Measurements from ENCODE around the gene TNFAIP8L2. TPM values are rescaled to one million over a fixed set of nuclear protein-coding genes. Genes with fewer than 3 reads are reported as not detected.
A peak's percentile ranks its signal among the peaks of the same experiment; 100 is the strongest.

The TNFAIP8L2 gene
- total and polyA plus RNA-seq, 12 donors: 1.4 to 19.9 (median 7.3) TPM

GRCh38 chr1:151146412-151147131 lies 9.9 kb upstream of the TNFAIP8L2 start, which contains the start of gene SEMA6C:
Gene SEMA6C (minus strand): TSS chr1:151146631. CDS start chr1:151142621, 4,010 bp downstream.
- Histone ChIP-seq H3K4me3 (peak within 1 kb of the TSS in 3 of 4 donors; percentile 23 to 67 (median 40)), H3K9me3 (replicated peaks in 1 of 3) (no peaks in the 10 kb centered on the region), H3K27me3 (no peaks in the 10 kb centered on the region), H3K4me1 (replicated peaks in 1 of 2) (peaks cover 0 to 21% of the 10 kb centered on the region in 2 donors), H3K36me3 (replicated peaks in 1 of 2) (no peaks in the 10 kb centered on the region), H3K27ac (peak within 1 kb of the TSS in 4 of 5 donors; percentile 10 to 77 (median 64))
- peak; percentile 93 to 96 (median 94) for DNase-seq
- peak in 1 of 2 donors; percentile 63 for TF ChIP-seq POLR2A (IDR thresholded peaks at IDR 0.05)
- TF ChIP-seq, protein P1, sequence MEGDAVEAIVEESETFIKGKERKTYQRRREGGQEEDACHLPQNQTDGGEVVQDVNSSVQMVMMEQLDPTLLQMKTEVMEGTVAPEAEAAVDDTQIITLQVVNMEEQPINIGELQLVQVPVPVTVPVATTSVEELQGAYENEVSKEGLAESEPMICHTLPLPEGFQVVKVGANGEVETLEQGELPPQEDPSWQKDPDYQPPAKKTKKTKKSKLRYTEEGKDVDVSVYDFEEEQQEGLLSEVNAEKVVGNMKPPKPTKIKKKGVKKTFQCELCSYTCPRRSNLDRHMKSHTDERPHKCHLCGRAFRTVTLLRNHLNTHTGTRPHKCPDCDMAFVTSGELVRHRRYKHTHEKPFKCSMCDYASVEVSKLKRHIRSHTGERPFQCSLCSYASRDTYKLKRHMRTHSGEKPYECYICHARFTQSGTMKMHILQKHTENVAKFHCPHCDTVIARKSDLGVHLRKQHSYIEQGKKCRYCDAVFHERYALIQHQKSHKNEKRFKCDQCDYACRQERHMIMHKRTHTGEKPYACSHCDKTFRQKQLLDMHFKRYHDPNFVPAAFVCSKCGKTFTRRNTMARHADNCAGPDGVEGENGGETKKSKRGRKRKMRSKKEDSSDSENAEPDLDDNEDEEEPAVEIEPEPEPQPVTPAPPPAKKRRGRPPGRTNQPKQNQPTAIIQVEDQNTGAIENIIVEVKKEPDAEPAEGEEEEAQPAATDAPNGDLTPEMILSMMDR (IDR thresholded peaks at IDR 0.05): no peak
- WGBS, 4 donors: 0 to 1% (median 0%) methylated on average over 27 to 61 of the region's 61 CpGs
- intact Hi-C loops (cut with DNase I): loop anchor here in 1 of 2 donors (5.0 kb wide), 1 partner anchor 34 kb away; no protein-coding TSS in a partner anchor

DNA sequence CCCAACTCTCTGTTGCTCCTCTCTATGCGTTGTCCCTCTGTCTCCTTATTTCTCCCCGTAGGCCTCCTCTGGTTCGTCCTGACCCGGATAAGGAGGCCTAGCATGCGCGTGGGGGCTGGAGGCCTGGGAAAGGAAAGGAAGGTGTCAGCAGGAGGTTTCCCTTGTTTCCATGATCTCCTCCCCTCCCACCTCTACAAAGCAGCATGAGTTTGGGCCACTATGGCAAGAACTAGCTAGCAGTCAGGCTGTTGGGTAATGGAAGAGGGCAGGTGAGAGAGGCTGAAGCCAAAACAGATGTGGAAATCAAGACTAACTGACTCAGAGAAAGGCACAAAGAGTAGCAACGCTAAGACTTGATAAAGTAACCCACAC lies 9.3 kb upstream of the TNFAIP8L2 start:
- 12 to 33% (median 25%) methylated on average over 7 of the region's 7 CpGs for WGBS, 4 donors
- H3K4me3 ChIP-seq: peak overlapping the region in 2 of 4 donors; percentile 40 to 67
- no peaks in the 10 kb centered on the region for H3K36me3 ChIP-seq (replicated peaks in 1 of 2)
- peak overlapping the region in 4 of 5 donors; percentile 10 to 77 (median 64) for H3K27ac ChIP-seq
- no peaks in the 10 kb centered on the region for H3K27me3 ChIP-seq
- intact Hi-C loops (cut with DNase I): loop anchor here in 1 of 2 donors (5.0 kb wide), 1 partner anchor 35 kb away; no protein-coding TSS in a partner anchor
- H3K4me1 ChIP-seq (replicated peaks in 1 of 2): peaks cover 0 to 21% of the 10 kb centered on the region in 2 donors
- H3K9me3 ChIP-seq (replicated peaks in 1 of 3): no peaks in the 10 kb centered on the region
- TF ChIP-seq, protein P1 (IDR thresholded peaks at IDR 0.05): no peak
- TF ChIP-seq POLR2A (IDR thresholded peaks at IDR 0.05): no peak
- peak in 1 of 7 donors; percentile 10 for DNase-seq

DNA sequence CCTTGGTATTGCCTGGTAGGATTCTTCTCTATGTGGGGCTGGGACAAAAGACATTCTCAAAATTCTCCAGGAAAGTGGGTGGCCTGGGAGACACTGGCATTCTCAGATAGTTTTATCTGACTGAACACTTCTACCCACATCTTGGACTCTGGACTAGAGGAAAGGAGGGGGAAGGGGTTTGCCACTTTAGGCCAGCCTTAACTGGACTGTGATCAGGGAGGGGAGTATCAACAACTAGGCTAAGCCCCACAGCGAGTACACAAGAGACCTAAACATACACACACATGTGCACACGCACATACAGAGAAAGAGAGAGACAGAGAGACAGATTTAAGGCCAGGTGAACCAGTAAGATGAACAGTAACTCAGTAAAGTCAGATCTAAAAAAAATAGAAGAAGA lies 8.8 kb upstream of the TNFAIP8L2 start:
- WGBS, 4 donors: 92 to 100% (median 94%) methylated on average over 2 of the region's 2 CpGs
- intact Hi-C loops (cut with DNase I): loop anchor here in 1 of 2 donors (5.0 kb wide), 1 partner anchor 35 kb away; no protein-coding TSS in a partner anchor
- H3K36me3 ChIP-seq (replicated peaks in 1 of 2): no peaks in the 10 kb centered on the region
- DNase-seq: no peak
- no peak overlapping the region for H3K4me3 ChIP-seq
- no peaks in the 10 kb centered on the region for H3K9me3 ChIP-seq (replicated peaks in 1 of 3)
- H3K4me1 ChIP-seq (replicated peaks in 1 of 2): peaks cover 0 to 21% of the 10 kb centered on the region in 2 donors
- TF ChIP-seq POLR2A (IDR thresholded peaks at IDR 0.05): no peak
- TF ChIP-seq, protein P1 (IDR thresholded peaks at IDR 0.05): no peak
- peak overlapping the region in 2 of 5 donors; percentile 74 to 77 for H3K27ac ChIP-seq
- no peaks in the 10 kb centered on the region for H3K27me3 ChIP-seq

DNA sequence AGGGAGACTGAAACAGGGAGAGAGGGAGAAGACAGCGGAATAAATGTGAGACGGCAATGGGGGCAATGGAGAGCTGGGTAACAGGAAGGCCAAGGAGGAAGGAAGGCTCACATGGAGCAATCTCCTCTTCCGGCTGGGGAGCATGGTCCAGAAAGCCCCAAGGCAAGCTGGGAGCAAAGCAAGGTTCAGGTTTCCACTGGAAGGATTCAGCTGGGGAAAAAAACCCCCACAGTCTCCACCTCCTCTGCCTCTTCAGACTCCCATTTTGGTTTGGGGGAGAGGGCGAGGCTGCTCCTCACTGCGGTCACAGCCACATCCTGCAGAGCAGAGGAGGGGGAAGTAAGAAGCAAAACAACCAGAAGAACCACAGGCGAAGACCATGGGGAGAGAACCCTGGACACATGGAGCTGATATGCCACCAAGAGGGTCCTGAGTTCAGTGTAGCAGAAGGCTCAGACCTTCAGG lies 650 bp downstream of the TNFAIP8L2 start:
- WGBS, 4 donors: 69 to 77% (median 73%) methylated on average over 6 of the region's 6 CpGs
- H3K4me3 ChIP-seq: peak overlapping the region in 1 of 4 donors; percentile 30
- H3K27me3 ChIP-seq: no peaks in the 10 kb centered on the region
- peak in 1 of 7 donors; percentile 15 for DNase-seq
- H3K27ac ChIP-seq: peak overlapping the region in 1 of 5 donors; percentile 50
- H3K4me1 ChIP-seq (replicated peaks in 1 of 2): no peaks in the 10 kb centered on the region
- TF ChIP-seq POLR2A (IDR thresholded peaks at IDR 0.05): no peak
- TF ChIP-seq, protein P1 (IDR thresholded peaks at IDR 0.05): no peak
- intact Hi-C loops (cut with DNase I): loop anchor here in 1 of 2 donors (5.0 to 10.0 kb wide), 2 partner anchors 60 to 132 kb away; no protein-coding TSS in a partner anchor
- H3K36me3 ChIP-seq (replicated peaks in 1 of 2): peaks cover 0 to 49% of the 10 kb centered on the region in 2 donors
- H3K9me3 ChIP-seq (replicated peaks in 1 of 3): no peaks in the 10 kb centered on the region

Measured in adrenal gland (tissue), 12 donors.